H54 (cell line): Measurements from ENCODE around the gene TMEM132E.

Experiments used
- DNase-seq: peaks from one replicate; pipeline ENCODE4 v3.0.0; 2011; ENCODE audit warnings: low spot score, mixed read lengths; ENCODE audit not compliant: insufficient read length
- FAIRE-seq: peaks from 3 replicates; lab custom pipeline; 2011; peaks lifted over from hg19 to GRCh38; lab: Jason Lieb, UNC
- POLR2A ChIP-seq: IDR thresholded peaks from 2 replicates; pipeline ENCODE4 v1.6.1; 2011; ENCODE audit warnings: low read depth, mild to moderate bottlenecking, low read length

The TMEM132E gene

GRCh38 chr17:34598161-34598776, 18.9 kb downstream of the TMEM132E start:
- no peak for DNase-seq
- no peak for FAIRE-seq
- TF ChIP-seq POLR2A, result no peak

- no peak for TF ChIP-seq POLR2A
- FAIRE-seq (no peak), DNase-seq (no peak)
Observed at GRCh38 chr17:34601416-34601815, 22.0 kb downstream of the TMEM132E start.

GRCh38 chr17:34603974-34604373, 24.6 kb downstream of the TMEM132E start:
- FAIRE-seq (no peak), DNase-seq (no peak)
- no peak for TF ChIP-seq POLR2A

GRCh38 chr17:34606763-34607162, 27.4 kb downstream of the TMEM132E start:
- TF ChIP-seq POLR2A, result no peak
- FAIRE-seq, result no peak
- DNase-seq, result no peak

- DNase-seq (no peak), FAIRE-seq (no peak)
- TF ChIP-seq POLR2A, result no peak
Observed at GRCh38 chr17:34607917-34608316, 28.5 kb downstream of the TMEM132E start.

GRCh38 chr17:34609210-34609609, 29.8 kb downstream of the TMEM132E start:
- DNase-seq, result no peak
- no peak for TF ChIP-seq POLR2A

GRCh38 chr17:34610039-34610438, 30.7 kb downstream of the TMEM132E start:
- DNase-seq (no peak), FAIRE-seq (no peak)
- no peak for TF ChIP-seq POLR2A

More at GRCh38 chr17:34609210-34609609, 29.8 kb downstream of the TMEM132E start:
- no peak for FAIRE-seq

- FAIRE-seq (no peak), DNase-seq (no peak)
- TF ChIP-seq POLR2A, result no peak
Observed at GRCh38 chr17:34610506-34610905, 31.1 kb downstream of the TMEM132E start.

GRCh38 chr17:34613064-34614019, 34.0 kb downstream of the TMEM132E start:
- DNase-seq, result no peak
- TF ChIP-seq POLR2A, result no peak
- no peak for FAIRE-seq

GRCh38 chr17:34614698-34615097, 35.3 kb downstream of the TMEM132E start:
- TF ChIP-seq POLR2A, result no peak
- FAIRE-seq (no peak), DNase-seq (no peak)

GRCh38 chr17:34615326-34615725, 35.9 kb downstream of the TMEM132E start:
- no peak for TF ChIP-seq POLR2A
- no peak for FAIRE-seq
- no peak for DNase-seq

- no peak for TF ChIP-seq POLR2A
- FAIRE-seq (no peak), DNase-seq (no peak)
Observed at GRCh38 chr17:34616148-34616547, 36.8 kb downstream of the TMEM132E start.

GRCh38 chr17:34617398-34617797, 38.0 kb downstream of the TMEM132E start:
- no peak for FAIRE-seq
- TF ChIP-seq POLR2A, result no peak
- no peak for DNase-seq

- FAIRE-seq (no peak), DNase-seq (no peak)
- TF ChIP-seq POLR2A, result no peak
Observed at GRCh38 chr17:34619687-34620217, 40.4 kb downstream of the TMEM132E start.
